SK-N-SH (cell line): ENCODE data around the gene CSTB. TPM values are rescaled to one million over a fixed set of nuclear protein-coding genes. Genes with fewer than 3 reads are reported as not detected.

Experiments
- CTCF ChIA-PET: fragments of 300-600, 350-600 bp; formaldehyde crosslinking; extraction: SDS; loops from one replicate; lab custom pipeline; 2021; lab: Yijun Ruan, JAX
- POLR2A ChIA-PET: fragments of 350-600 bp; sonication (Branson Sonifier 250); formaldehyde crosslinking; extraction: SDS; loops from one replicate; lab custom pipeline; 2020; ENCODE audit warnings: antibody characterized with exemption, inconsistent platforms; lab: Yijun Ruan, JAX
- DNase-seq: peaks from one replicate; pipeline ENCODE4 v3.0.0; 2012
- H2AFZ ChIP-seq: fragments of 200-600 bp; sonication (generic); 2 replicates; pipeline ENCODE4 v1.8.1; 2016; ENCODE audit warnings: antibody characterized with exemption, mild to moderate bottlenecking, low read depth
- H3F3A ChIP-seq: fragments of 200-600 bp; sonication (generic); replicated peaks from 2 replicates; pipeline ENCODE3; 2016; ENCODE audit warnings: antibody characterized with exemption, mild to moderate bottlenecking; ENCODE audit not compliant: insufficient read depth
- H3K27ac ChIP-seq, 2 experiments: fragments of 200-500 bp in 1 of 2; fragments of 200-600 bp in 1 of 2; sonication (Bioruptor generic) in 1 of 2; sonication (generic), shearing (Covaris generic) in 1 of 2; 2 replicates each; pipeline versions ENCODE4 v1.5.1 to v1.6.1; 2014 to 2016; ENCODE audit warnings: low read depth in 2 of 2, inconsistent platforms in 1 of 2, low read length in 1 of 2, mild to moderate bottlenecking in 1 of 2, mixed read lengths in 1 of 2
- H3K27me3 ChIP-seq: fragments of 200-600 bp; sonication (generic), shearing (Covaris generic); 2 replicates; pipeline ENCODE4 v1.6.1; 2016; ENCODE audit warnings: mixed run types; ENCODE audit not compliant: insufficient read depth
- H3K36me3 ChIP-seq, 2 experiments: fragments of 200-500 bp in 1 of 2; fragments of 200-600 bp in 1 of 2; sonication (Bioruptor generic) in 1 of 2; sonication (generic) in 1 of 2; replicated peaks in 1 of 2; 2 replicates each; pipeline versions ENCODE3 to v1.5.1; 2014 to 2016; ENCODE audit warnings: low read length in 1 of 2, mild to moderate bottlenecking in 1 of 2; ENCODE audit not compliant: insufficient read depth in 2 of 2, control insufficient read depth in 1 of 2
- H3K4me1 ChIP-seq, 2 experiments: fragments of 200-500 bp in 1 of 2; fragments of 200-600 bp in 1 of 2; sonication (Bioruptor generic) in 1 of 2; sonication (generic), shearing (Covaris generic) in 1 of 2; 2 replicates each; pipeline versions ENCODE4 v1.5.1 to v1.6.1; 2014 to 2016; ENCODE audit warnings: low read depth in 1 of 2, low read length in 1 of 2, mixed run types in 1 of 2; ENCODE audit not compliant: insufficient read depth in 2 of 2, control insufficient read depth in 1 of 2
- H3K4me2 ChIP-seq: fragments of 200-600 bp; sonication (generic), shearing (Covaris generic); 2 replicates; pipeline ENCODE4 v1.6.1; 2017; ENCODE audit warnings: mixed run types
- H3K4me3 ChIP-seq, 2 experiments: fragments of 200-500 bp in 1 of 2; fragments of 200-600 bp in 1 of 2; sonication (Bioruptor generic) in 1 of 2; sonication (generic), shearing (Covaris generic) in 1 of 2; 2 replicates each; pipeline versions ENCODE4 v1.5.1 to v1.8.1; 2014 to 2016; ENCODE audit warnings: low read depth in 2 of 2, inconsistent platforms in 1 of 2, low read length in 1 of 2, mild to moderate bottlenecking in 1 of 2, mixed read lengths in 1 of 2, moderate library complexity in 1 of 2
- H3K79me2 ChIP-seq: fragments of 200-600 bp; sonication (generic); 2 replicates; pipeline ENCODE4 v1.8.1; 2017; ENCODE audit warnings: mild to moderate bottlenecking; ENCODE audit not compliant: insufficient read depth
- H3K9ac ChIP-seq: fragments of 200-600 bp; sonication (generic); 2 replicates; pipeline ENCODE4 v1.6.1; 2017; ENCODE audit warnings: mixed run types
- H3K9me2 ChIP-seq: fragments of 200-600 bp; sonication (generic); 2 replicates; pipeline ENCODE4 v1.6.1; 2017; ENCODE audit warnings: mixed run types
- H3K9me3 ChIP-seq: fragments of 200-600 bp; sonication (generic); 2 replicates; pipeline ENCODE4 v1.6.1; 2017; ENCODE audit warnings: mixed run types, mild to moderate bottlenecking, moderate library complexity
- H4K20me1 ChIP-seq: fragments of 200-600 bp; sonication (generic); 2 replicates; pipeline ENCODE4 v1.6.1; 2017; ENCODE audit warnings: mild to moderate bottlenecking, mixed run types; ENCODE audit not compliant: insufficient read depth
- CHD2 ChIP-seq: fragments of 150-350 bp; IDR thresholded peaks from 2 replicates; pipeline ENCODE4 v1.6.1; 2018; ENCODE audit warnings: low read length; ENCODE audit not compliant: partially characterized antibody
- ELF1 ChIP-seq: IDR thresholded peaks from 2 replicates; pipeline ENCODE4 v1.4.0; 2012
- FOSL2 ChIP-seq: IDR thresholded peaks from 2 replicates; pipeline ENCODE4 v1.4.0; 2012; ENCODE audit warnings: low read depth, mild to moderate bottlenecking, moderate library complexity, borderline replicate concordance
- IRF3 ChIP-seq: fragments of 150-350 bp; IDR thresholded peaks from 2 replicates; pipeline ENCODE4 v1.6.1; 2016; ENCODE audit warnings: mild to moderate bottlenecking, low read depth, low read length
- JUND ChIP-seq: IDR thresholded peaks from 2 replicates; pipeline ENCODE4 v1.4.0; 2012
- MEF2A ChIP-seq: IDR thresholded peaks from 2 replicates; pipeline ENCODE4 v1.4.0; 2012; ENCODE audit warnings: low read depth, borderline replicate concordance
- NRF1 ChIP-seq: IDR thresholded peaks from 2 replicates; pipeline ENCODE4 v1.6.1; 2012; ENCODE audit warnings: low read depth, mild to moderate bottlenecking, low read length
- POLR2AphosphoS5 ChIP-seq: IDR thresholded peaks from 2 replicates; pipeline ENCODE4 v1.6.1; 2012; ENCODE audit warnings: low read depth, low read length
- RAD21 ChIP-seq: IDR thresholded peaks from 2 replicates; pipeline ENCODE4 v1.6.1; 2012; ENCODE audit warnings: mild to moderate bottlenecking, low read length
- RCOR1 ChIP-seq: fragments of 150-350 bp; IDR thresholded peaks from 2 replicates; pipeline ENCODE4 v1.6.1; 2017; ENCODE audit warnings: antibody characterized with exemption, low read length
- REST ChIP-seq: IDR thresholded peaks from 2 replicates; pipeline ENCODE4 v1.6.1; 2012; ENCODE audit warnings: mild to moderate bottlenecking, low read depth, low read length, moderate library complexity
- RFX5 ChIP-seq: IDR thresholded peaks from 2 replicates; pipeline ENCODE4 v1.6.1; 2012; ENCODE audit warnings: mild to moderate bottlenecking, improper control_type of control experiment, low read length
- RXRA ChIP-seq: IDR thresholded peaks from 2 replicates; pipeline ENCODE4 v1.4.0; 2012; ENCODE audit warnings: low read depth, mild to moderate bottlenecking, borderline replicate concordance
- SIN3A ChIP-seq: IDR thresholded peaks from 2 replicates; pipeline ENCODE4 v1.6.1; 2012; ENCODE audit warnings: low read depth, mild to moderate bottlenecking, low read length, moderate library complexity, borderline replicate concordance
- SMC3 ChIP-seq: IDR thresholded peaks from 2 replicates; pipeline ENCODE4 v1.6.1; 2012; ENCODE audit warnings: low read depth, low read length, improper control_type of control experiment
- TCF12 ChIP-seq: IDR thresholded peaks from 2 replicates; pipeline ENCODE4 v1.4.0; 2012
- TEAD4 ChIP-seq: IDR thresholded peaks from 2 replicates; pipeline ENCODE4 v1.4.0; 2012; ENCODE audit warnings: mild to moderate bottlenecking, borderline replicate concordance; ENCODE audit not compliant: insufficient read depth
- WGBS: methylation state at CpG from one replicate; pipeline ENCODE4 v1.1.6; 2017; ENCODE audit warnings: low lambda C conversion rate; 5-methylcytosine and 5-hydroxymethylcytosine counted together
- polyA plus RNA-seq, 3 experiments: library from polyadenylated mRNA; depleted of rRNA; stranded (reverse); fragments of >200 nt; gene quantifications; 2 replicates each; pipeline ENCODE4 v1.2.3, GENCODE V29; 2012
- TF ChIP-seq, protein P1 (sequence below): IDR thresholded peaks from 2 replicates; pipeline ENCODE4 v1.4.0; 2012; ENCODE audit warnings: low read depth, borderline replicate concordance
- TF ChIP-seq, protein P2 (sequence below): fragments of 200-600 bp; sonication (generic); IDR thresholded peaks from 2 replicates; pipeline ENCODE4 v1.6.1; 2017; ENCODE audit warnings: antibody characterized with exemption, mild to moderate bottlenecking, moderate library complexity

CSTB gene
- polyA plus RNA-seq, 1 of the 3 experiments (the other 2 are of a cell fraction): 101 TPM

- Histone ChIP-seq H3K4me2 (no peak overlapping the region), H3K79me2 (no peaks in the 10 kb centered on the region), H3K9ac (no peak overlapping the region), H3K36me3 (no peaks in the 10 kb centered on the region), H3K9me2 (no peaks in the 10 kb centered on the region), H3K27me3 (no peaks in the 10 kb centered on the region), H4K20me1 (no peaks in the 10 kb centered on the region), H3K4me1 (peaks cover 0 to 5% of the 10 kb centered on the region in 2 experiments; a peak in 1 of 4 replicates), H3K27ac (no peak overlapping the region), H3K9me3 (no peaks in the 10 kb centered on the region), H2AFZ (no peak overlapping the region), H3F3A (no peaks in the 10 kb centered on the region), H3K4me3 (no peak overlapping the region)
- POLR2A ChIA-PET: no interaction called here
- TF ChIP-seq, protein P1, sequence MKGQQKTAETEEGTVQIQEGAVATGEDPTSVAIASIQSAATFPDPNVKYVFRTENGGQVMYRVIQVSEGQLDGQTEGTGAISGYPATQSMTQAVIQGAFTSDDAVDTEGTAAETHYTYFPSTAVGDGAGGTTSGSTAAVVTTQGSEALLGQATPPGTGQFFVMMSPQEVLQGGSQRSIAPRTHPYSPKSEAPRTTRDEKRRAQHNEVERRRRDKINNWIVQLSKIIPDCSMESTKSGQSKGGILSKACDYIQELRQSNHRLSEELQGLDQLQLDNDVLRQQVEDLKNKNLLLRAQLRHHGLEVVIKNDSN: no peak
- TF ChIP-seq RFX5 (no peak), POLR2AphosphoS5 (no peak), SIN3A (no peak), RCOR1 (no peak), FOSL2 (no peak), NRF1 (no peak), RAD21 (no peak), TCF12 (no peak), IRF3 (no peak), CHD2 (no peak), JUND (no peak), MEF2A (no peak), SMC3 (no peak), TEAD4 (no peak), REST (no peak), RXRA (no peak), ELF1 (no peak)
- TF ChIP-seq, protein P2, sequence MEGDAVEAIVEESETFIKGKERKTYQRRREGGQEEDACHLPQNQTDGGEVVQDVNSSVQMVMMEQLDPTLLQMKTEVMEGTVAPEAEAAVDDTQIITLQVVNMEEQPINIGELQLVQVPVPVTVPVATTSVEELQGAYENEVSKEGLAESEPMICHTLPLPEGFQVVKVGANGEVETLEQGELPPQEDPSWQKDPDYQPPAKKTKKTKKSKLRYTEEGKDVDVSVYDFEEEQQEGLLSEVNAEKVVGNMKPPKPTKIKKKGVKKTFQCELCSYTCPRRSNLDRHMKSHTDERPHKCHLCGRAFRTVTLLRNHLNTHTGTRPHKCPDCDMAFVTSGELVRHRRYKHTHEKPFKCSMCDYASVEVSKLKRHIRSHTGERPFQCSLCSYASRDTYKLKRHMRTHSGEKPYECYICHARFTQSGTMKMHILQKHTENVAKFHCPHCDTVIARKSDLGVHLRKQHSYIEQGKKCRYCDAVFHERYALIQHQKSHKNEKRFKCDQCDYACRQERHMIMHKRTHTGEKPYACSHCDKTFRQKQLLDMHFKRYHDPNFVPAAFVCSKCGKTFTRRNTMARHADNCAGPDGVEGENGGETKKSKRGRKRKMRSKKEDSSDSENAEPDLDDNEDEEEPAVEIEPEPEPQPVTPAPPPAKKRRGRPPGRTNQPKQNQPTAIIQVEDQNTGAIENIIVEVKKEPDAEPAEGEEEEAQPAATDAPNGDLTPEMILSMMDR: no peak
- no peak for DNase-seq
- CTCF ChIA-PET: interaction anchor here (1.3 to 1.5 kb wide), 2 partner anchors 9 to 41 kb away, joined by 3 read pairs; no protein-coding TSS in a partner anchor
- WGBS: 72% methylated on average over 13 of the region's 25 CpGs
These were observed 43.6 kb upstream of the CSTB start for GRCh38 chr21:43819511-43820405.
